ENCODE results near the gene BANP. TPM values are rescaled to one million over a fixed set of nuclear protein-coding genes. Genes with fewer than 3 reads are reported as not detected.

BANP gene
- polyA plus RNA-seq, 1 of the 3 experiments (the other 2 are of a cell fraction) = 16.8 TPM

GRCh38 chr16:87914812-87915211, 36.4 kb upstream of the BANP start:
- peaks cover 0 to 5% of the 10 kb centered on the region in 2 experiments; a peak in 1 of 4 replicates for H3K4me1 ChIP-seq (ENCODE audit: control insufficient read depth in 1 of 2, insufficient read depth in 2 of 2, low read depth in 1 of 2, low read length in 1 of 2)
- TF ChIP-seq PBX3 (IDR thresholded peaks at IDR 0.05) = no peak
- TF ChIP-seq, protein P1, sequence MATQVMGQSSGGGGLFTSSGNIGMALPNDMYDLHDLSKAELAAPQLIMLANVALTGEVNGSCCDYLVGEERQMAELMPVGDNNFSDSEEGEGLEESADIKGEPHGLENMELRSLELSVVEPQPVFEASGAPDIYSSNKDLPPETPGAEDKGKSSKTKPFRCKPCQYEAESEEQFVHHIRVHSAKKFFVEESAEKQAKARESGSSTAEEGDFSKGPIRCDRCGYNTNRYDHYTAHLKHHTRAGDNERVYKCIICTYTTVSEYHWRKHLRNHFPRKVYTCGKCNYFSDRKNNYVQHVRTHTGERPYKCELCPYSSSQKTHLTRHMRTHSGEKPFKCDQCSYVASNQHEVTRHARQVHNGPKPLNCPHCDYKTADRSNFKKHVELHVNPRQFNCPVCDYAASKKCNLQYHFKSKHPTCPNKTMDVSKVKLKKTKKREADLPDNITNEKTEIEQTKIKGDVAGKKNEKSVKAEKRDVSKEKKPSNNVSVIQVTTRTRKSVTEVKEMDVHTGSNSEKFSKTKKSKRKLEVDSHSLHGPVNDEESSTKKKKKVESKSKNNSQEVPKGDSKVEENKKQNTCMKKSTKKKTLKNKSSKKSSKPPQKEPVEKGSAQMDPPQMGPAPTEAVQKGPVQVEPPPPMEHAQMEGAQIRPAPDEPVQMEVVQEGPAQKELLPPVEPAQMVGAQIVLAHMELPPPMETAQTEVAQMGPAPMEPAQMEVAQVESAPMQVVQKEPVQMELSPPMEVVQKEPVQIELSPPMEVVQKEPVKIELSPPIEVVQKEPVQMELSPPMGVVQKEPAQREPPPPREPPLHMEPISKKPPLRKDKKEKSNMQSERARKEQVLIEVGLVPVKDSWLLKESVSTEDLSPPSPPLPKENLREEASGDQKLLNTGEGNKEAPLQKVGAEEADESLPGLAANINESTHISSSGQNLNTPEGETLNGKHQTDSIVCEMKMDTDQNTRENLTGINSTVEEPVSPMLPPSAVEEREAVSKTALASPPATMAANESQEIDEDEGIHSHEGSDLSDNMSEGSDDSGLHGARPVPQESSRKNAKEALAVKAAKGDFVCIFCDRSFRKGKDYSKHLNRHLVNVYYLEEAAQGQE (IDR thresholded peaks at IDR 0.05; ENCODE audit: low read depth, low read length) = no peak
- TF ChIP-seq NFIC (IDR thresholded peaks at IDR 0.05; ENCODE audit: borderline replicate concordance) = no peak
- TF ChIP-seq ELF1 (IDR thresholded peaks at IDR 0.05) = no peak
- TF ChIP-seq GATA2 (CRISPR knock-in tag; IDR thresholded peaks at IDR 0.05) = no peak
- TF ChIP-seq EZH2phosphoT487 (IDR thresholded peaks at IDR 0.05; ENCODE audit: borderline replicate concordance, low read depth) = no peak
- TF ChIP-seq, protein P2, sequence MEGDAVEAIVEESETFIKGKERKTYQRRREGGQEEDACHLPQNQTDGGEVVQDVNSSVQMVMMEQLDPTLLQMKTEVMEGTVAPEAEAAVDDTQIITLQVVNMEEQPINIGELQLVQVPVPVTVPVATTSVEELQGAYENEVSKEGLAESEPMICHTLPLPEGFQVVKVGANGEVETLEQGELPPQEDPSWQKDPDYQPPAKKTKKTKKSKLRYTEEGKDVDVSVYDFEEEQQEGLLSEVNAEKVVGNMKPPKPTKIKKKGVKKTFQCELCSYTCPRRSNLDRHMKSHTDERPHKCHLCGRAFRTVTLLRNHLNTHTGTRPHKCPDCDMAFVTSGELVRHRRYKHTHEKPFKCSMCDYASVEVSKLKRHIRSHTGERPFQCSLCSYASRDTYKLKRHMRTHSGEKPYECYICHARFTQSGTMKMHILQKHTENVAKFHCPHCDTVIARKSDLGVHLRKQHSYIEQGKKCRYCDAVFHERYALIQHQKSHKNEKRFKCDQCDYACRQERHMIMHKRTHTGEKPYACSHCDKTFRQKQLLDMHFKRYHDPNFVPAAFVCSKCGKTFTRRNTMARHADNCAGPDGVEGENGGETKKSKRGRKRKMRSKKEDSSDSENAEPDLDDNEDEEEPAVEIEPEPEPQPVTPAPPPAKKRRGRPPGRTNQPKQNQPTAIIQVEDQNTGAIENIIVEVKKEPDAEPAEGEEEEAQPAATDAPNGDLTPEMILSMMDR (IDR thresholded peaks at IDR 0.05) = no peak
- TF ChIP-seq JUND (IDR thresholded peaks at IDR 0.05) = no peak
- TF ChIP-seq SIN3A (IDR thresholded peaks at IDR 0.05; ENCODE audit: borderline replicate concordance, low read depth, low read length) = no peak
- TF ChIP-seq, protein P3, sequence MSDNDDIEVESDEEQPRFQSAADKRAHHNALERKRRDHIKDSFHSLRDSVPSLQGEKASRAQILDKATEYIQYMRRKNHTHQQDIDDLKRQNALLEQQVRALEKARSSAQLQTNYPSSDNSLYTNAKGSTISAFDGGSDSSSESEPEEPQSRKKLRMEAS (IDR thresholded peaks at IDR 0.05; ENCODE audit: low read depth) = no peak
- no peak for TF ChIP-seq NRF1 (IDR thresholded peaks at IDR 0.05; ENCODE audit: low read depth, low read length)
- no peak for TF ChIP-seq FOXJ3 (CRISPR knock-in tag; IDR thresholded peaks at IDR 0.05)
- TF ChIP-seq POLR2AphosphoS5 (IDR thresholded peaks at IDR 0.05; ENCODE audit: low read depth, low read length) = no peak
- no peak for TF ChIP-seq TCF12 (IDR thresholded peaks at IDR 0.05)
- TF ChIP-seq RCOR1 (IDR thresholded peaks at IDR 0.05; ENCODE audit: low read length) = no peak
- no peak for TF ChIP-seq RFX5 (IDR thresholded peaks at IDR 0.05; ENCODE audit: low read length)
- H3F3A ChIP-seq (replicated peaks; ENCODE audit: insufficient read depth) = no peaks in the 10 kb centered on the region
- CTCF ChIA-PET = interaction anchor here (1.7 to 2.1 kb wide), 2 partner anchors 65 to 136 kb away, joined by 4 to 8 read pairs; no protein-coding TSS in a partner anchor
- H3K9ac ChIP-seq = no peak overlapping the region
- no peak for DNase-seq
- H2AFZ ChIP-seq (ENCODE audit: low read depth) = no peak overlapping the region
- no peaks in the 10 kb centered on the region for H3K36me3 ChIP-seq (replicated peaks in 1 of 2; ENCODE audit: control insufficient read depth in 1 of 2, insufficient read depth in 2 of 2, low read length in 1 of 2)
- H3K9me2 ChIP-seq = no peaks in the 10 kb centered on the region
- WGBS (ENCODE audit: low lambda C conversion rate) = 87% methylated on average over 21 of the region's 25 CpGs
- H3K27ac ChIP-seq (ENCODE audit: low read depth in 2 of 2, low read length in 1 of 2) = no peak overlapping the region
- H3K27me3 ChIP-seq (ENCODE audit: insufficient read depth) = no peaks in the 10 kb centered on the region
- H4K20me1 ChIP-seq (ENCODE audit: insufficient read depth) = no peaks in the 10 kb centered on the region
- no peak overlapping the region for H3K4me2 ChIP-seq
- H3K4me3 ChIP-seq (ENCODE audit: low read depth in 2 of 2, low read length in 1 of 2) = no peak overlapping the region
- POLR2A ChIA-PET = no interaction called here
- no peaks in the 10 kb centered on the region for H3K9me3 ChIP-seq
- H3K79me2 ChIP-seq (ENCODE audit: insufficient read depth) = no peaks in the 10 kb centered on the region
